HG03354 (cell line): ENCODE data around the gene CRADD.
"Not testable (repeated sequence)": the region's sequence is repeated elsewhere in the genome, so short reads cannot be mapped to it uniquely, and the experiment has no call there.

ENCODE experiments used
- ATAC-seq: cut with Tn5 transposase; IDR thresholded peaks from one replicate; pipeline ENCODE4 v1.9.1; 2021; ENCODE audit warnings: mild to moderate bottlenecking; ENCODE audit not compliant: unreplicated experiment, poor library complexity, severe bottlenecking

The CRADD gene

DNA sequence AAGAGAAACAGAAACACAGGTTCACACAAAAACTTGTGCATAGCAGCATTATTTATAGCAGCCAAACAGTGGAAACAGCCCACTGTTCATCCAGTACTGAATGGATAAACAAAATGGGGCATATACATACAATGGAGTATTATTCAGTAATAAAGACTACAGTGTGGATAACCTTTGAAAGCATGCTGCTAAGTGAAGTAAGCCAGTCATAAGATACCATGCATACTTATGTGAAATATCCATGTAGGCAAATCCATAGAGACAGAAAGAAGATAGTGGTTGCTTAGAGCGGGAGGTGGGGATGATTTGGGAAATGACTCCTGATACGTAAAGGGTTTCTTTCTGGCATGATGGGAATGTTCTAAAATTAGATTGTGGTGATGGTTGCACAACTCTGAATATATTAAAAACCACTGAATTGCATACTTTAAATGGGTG is 99.4 kb downstream of the CRADD start:
- ATAC-seq = no peak

DNA sequence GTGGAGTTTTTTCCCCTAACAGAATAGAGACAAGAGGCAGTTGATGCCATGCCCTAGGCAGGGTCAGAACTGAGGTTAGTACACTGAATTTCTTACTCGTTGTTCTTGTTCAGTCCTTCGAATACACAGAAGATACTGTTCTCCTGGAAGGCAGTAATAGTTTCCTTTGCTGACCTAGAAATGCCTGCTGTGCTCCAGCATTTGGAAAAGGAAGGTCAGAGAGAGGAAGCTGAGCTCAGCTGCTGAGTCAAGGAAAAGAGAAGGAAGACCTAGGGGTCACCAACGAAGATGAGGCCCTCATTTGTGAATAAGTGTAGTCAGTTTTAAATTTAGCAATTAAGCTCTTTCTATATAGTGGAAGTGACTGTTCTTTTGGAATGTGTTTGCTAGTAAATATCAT is 100.1 kb downstream of the CRADD start:
- no peak for ATAC-seq

DNA sequence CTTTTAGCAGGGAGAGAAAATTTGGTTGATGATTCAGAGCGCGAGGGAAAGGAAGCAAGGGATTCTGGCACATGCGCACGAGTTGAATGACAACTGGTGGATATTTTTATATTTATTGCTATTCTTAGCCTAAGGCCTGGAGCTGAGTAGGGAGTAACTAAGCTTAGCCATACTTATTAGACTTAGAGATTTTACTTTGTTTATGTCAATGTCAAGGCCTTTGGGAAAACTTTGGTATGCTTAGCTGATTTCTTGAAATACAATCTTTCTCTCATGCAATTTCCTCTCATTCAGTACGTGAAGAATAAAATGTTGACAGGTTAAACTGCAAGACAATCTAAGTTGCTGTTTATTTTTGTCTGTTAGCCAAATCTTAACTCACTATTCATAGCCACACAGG is 101.1 kb downstream of the CRADD start:
- ATAC-seq = no peak

DNA sequence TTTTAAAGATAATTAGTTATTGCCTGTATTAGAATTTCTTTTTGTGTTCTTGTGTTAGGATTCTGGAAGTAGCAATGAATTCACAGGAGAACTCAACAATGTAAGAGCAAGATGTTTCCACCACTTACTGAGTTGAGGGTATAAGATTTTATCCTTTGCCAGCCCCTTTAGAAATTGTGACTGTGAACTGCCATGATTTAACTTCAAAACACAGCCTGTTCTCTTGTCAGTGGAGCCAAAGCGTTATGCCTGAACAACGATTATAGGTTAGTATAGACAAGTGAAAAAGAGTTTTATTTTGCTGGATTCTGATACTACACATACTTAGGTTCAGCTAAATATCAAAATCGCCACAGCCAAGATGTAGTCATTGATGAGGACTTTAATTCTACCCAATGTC is 101.6 kb downstream of the CRADD start:
- no peak for ATAC-seq

DNA sequence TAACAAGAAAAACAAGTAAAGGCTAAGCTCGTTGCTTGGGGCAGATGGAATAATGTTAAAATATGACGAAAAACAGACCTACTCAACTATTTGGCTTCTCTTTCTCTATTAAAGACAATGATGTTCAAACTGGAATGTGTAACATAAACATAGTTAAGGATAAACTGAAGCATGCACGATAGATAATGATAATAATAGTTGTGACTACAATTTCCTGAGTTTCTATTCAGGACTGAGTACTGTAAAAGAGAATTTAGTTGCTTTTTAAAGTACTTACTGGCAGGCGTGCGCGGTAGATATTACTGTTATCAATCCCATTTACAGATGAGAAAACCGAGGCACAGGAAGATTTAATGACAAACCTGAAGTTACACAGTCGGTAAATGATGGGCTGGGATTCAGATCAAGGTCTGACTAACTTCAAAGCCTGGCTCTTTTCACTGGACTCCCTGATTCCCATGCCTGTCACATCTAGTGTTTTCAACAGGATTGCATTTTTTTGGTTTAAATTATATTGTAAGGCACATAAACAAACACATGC is 103.0 kb downstream of the CRADD start:
- ATAC-seq = no peak

DNA sequence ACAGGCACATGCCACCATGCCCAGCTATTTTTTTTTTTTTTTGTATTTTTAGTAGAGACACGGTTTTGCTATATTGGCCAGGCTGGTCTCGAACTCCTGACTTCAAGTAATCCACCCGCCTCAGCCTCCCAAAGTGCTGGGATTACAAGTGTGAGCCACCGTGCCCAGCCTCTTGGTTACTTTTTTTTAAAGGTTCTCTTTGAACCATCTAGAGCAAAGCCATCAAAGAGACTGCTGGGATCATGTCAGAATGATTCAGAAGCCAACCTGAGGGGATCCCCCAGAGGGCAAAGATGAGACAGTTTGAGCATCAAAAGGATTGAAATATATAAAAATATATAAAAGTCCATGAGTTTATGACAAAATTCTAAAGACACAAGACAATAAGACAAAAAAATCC is 103.7 kb downstream of the CRADD start:
- not testable (repeated sequence) for ATAC-seq

DNA sequence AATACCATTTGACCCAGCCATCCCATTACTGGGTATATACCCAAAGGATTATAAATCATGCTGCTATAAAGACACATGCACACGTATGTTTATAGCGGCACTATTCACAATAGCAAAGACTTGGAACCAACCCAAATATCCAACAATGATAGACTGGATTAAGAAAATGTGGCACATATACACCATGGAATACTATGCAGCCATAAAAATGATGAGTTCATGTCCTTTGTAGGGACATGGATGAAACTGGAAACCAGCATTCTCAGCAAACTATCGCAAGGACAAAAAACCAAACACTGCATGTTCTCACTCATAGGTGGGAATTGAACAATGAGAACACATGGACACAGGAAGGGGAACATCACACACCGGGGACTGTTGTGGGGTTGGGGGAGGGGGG is 104.8 kb downstream of the CRADD start:
- ATAC-seq = not testable (repeated sequence)

DNA sequence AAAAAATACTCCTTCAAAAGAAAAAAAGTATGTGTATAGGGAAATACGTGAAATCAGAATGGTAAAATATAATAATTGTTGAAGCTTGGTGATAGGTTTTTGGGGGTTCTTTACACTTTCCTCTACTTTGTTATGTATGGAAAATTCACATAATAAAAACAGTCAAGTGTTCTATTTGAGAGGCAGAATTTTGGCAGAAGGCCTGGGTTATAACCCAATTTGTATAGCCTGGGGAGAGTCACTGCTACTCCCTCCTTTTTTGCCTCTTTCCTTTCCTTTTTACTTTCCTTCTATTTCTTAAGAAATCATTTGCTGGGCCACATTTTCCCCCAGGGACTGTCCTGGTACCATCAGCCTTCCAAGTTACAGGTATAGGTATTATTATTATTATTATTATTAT is 105.7 kb downstream of the CRADD start:
- no peak for ATAC-seq

DNA sequence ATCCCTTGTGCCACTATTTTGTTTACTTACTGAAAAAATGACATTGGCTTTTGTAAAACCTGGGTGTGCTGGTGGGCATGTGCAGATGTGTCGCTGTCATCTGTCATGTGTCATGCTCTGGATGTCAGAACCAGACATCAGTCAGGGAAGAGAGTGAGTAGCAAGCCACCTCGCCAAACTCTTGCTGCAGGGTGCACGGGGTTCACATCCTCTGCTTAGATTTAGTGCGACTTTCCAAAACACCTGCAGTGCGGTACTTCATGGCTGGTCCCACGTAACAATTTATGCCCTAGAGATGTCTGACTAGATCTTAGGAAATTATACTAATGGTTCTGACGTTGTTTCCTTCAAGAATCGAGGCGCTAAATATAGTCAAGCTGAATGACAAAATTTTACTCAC is 106.7 kb downstream of the CRADD start:
- ATAC-seq = peak; percentile 14

DNA sequence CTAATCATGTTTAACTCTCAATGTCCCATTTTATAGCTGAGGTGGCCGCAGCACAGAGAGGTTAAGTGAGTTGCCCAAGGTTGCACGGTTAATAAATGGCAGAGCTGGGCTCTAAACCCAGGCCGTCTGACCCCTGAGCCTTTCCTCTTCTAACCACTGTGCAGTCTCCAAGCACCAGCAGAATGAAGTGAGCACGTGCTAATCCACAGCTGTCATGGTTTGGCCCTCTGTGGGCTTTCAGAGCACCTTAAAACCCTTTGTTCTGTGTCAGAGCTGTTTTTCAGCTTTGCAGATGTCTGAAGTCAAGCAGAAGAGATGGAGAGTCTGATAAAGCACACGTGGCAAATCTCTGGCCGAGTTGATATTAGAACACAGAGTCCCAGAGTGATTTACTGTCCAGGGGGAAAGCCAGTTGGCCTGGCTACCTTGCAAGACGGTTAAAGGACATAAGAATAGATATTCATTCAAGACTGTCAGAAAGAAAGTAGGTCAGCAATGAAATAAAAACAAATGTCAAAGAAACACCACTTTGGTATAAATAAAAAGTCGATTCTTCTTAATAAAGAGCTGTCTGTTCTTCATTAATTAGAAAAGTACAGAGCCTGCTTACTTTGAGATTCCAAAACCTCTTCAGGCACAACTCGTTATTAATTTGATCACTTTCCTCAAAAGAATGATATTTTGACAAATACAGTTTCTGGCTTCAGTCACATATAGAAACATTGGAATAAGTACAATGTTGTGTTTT is 107.3 kb downstream of the CRADD start:
- peak; percentile 67 for ATAC-seq

DNA sequence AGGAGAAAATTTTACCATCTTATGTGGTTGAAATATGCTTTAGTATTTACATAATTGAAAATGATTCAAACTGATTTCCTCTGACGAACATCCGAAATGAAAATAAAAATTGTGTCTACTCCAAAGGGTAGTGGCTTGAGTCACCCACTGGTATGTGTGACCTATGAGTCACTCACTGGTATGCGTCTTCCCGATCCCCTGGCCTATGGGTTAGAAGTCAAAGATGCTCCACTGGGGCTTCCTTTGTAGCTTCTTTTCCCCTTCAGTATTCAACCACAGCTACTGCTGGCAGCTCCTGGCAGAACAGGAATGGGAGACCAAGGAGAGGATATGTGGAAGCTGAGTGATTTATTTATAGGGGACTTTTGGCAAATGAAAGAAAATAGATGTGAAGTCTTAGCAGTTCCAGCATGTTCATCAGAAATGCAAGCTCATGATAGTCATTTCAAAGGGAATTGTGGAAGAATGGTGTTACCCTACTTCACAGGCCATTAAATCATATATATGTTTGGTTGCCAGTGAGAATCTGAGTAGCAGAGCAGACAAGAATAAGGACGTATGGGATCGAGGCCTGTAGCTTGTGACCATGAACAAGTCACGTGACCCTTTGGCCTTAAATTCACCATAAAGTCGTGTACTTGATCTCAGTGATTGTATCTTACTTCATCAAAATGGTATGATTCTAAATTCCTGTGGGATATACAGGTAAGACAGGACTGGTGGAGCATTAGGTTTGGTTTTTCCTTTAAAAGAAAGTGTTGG is 108.3 kb downstream of the CRADD start:
- no peak for ATAC-seq

DNA sequence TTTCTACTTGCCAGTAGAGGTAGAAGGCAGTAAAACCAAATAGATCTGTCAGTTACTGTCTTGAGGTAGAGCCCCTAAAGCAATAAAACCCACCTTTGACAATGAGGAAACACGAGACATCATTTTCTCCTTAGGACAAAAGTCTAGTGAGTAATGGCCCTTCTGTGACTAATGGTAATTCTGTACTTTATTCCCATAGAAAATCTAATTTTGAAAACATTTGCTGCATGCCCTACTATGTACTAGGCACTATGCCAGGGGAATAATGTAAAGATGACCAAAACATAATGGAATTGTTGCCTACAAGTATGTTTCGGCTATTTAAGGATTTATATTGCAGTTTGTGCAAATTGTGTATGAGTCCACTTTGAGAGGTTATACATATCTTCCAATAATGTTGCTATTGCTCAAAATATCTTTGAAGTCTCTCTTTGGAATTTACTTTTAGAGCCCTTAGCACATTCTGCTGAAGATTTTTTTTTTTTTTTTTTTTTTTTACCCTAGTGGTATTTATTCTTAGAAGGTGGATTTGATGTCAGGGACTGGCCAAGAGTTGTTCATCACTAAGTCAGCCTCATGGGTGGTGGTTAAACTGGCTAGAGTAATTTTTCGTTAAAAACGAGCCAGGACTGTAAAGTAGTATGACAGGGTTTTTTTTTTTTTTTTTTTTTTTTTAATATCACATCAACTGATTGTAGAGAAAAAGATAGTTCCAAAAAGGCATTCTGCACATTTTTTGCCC is 109.7 kb downstream of the CRADD start:
- no peak for ATAC-seq

DNA sequence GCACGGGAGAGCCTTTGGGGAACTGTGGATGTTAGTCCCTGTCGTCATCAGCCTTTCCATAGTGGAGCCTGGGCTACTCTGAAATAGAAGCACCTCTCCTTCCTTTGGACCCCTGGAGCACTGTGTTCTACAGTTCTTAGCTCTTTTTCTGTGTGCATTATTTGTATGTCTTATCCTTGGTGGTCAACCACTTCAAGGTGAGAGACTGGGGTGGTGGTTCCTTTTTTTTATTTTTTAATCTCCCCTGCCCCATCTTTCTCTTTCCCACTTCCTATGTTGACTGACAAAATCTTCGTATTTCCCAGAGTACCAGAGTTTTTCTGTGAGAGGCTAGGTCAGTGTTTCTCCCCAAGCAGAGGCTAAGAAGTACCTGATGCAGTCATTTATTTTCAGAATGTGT is 111.7 kb downstream of the CRADD start:
- ATAC-seq = no peak

DNA sequence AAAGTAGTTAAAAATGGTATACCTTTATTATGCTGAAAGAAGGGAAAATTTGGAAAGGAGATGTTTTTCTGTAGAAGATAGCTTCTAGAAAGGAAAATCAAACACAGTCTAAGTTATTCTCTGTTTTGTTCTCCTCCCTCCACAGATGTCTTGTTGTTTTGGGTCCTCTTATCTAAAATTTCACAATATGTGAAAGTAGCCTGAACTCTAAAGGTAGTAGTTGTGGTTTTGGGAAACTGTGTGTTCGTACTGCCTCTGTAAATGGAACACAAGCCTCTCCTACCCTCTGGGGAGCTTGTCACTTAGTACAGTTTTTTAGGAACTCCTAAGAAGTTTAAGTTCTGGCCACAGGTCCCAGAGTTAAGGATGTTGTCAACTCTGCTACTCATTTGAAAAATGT is 112.6 kb downstream of the CRADD start:
- ATAC-seq = no peak

DNA sequence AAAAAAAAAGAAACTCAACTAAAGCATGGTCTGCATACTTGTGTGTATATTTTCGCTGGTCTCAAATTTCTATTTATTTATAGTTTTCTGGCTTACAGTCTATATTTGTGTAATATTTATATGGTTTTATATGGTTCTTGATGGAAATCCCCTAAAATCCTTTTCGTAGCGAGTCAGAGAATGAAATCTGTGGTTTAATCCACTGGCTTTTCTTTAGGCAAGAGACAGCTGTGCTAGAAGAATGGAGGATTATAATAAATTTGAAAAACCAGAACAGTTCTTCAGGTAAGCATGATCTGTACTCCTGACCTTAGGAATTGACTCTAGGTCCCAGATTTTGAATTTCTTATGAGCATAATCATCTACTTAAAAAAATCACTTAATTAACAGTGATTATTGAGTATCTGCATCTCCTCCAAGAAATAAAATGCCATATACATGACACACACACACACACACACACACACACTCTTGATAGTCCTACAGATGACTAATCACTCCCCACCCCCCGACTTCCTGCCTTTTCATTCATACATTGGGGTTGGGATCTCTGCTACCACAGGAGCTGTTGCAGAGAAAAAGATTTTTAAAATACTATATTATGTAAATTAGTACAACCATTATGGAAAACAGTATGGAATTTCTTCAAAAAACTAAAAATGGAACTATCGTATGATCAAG is 113.4 kb downstream of the CRADD start:
- ATAC-seq = no peak

DNA sequence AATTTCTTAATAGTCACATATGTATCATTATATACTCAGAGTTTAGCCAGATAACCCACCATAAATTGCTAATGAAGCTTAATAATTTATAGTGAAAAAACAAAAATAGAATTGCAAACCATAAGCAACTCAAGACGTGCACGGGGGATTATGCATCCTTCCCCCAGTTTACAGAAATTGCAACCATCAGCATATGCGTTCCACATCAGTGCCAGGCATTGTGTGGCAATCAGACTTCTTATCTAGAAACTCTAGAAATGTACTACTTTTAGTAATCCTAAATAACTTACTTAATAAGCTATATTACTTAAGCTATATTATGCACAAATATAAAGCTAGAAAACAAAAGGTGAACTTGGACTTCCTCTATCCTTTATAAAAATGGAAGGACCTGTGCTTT is 115.8 kb downstream of the CRADD start:
- no peak for ATAC-seq

DNA sequence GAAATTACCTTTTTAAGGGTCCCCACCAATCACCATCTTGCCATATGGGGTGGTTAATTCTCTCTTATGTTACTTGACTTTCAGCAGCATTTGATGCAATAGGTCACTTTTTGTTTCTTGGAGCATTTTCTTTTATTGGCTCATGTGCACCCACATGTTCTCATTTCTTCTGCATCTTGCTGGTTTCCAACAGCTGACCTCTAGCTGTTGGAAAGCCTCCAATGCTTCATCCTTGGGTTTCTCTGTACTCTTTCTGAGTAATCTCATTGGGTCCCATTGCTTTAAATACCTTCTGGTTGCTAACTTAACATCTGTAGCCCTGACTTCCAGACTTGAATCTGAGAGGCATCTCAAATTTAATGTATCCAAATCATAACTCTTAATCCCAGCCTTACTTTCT is 116.8 kb downstream of the CRADD start:
- no peak for ATAC-seq

DNA sequence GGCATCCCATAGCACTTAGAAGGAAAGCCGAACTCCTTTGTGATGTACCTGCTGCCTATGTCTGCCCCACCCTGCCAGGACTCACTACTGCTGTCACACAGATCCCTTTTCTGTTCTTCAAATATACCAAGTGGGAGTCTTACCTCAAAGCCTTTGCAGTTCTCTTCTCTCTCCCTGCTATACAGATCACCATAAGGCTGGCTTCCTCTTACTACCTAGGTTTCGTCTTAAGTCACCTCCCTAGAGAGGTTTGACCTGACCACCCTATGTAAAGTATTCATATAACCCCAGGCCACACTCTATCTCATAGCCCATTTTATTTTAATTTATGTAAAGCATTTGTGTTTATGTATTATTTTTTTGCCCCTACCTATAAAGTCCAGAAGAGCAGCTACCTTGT is 117.6 kb downstream of the CRADD start:
- no peak for ATAC-seq

DNA sequence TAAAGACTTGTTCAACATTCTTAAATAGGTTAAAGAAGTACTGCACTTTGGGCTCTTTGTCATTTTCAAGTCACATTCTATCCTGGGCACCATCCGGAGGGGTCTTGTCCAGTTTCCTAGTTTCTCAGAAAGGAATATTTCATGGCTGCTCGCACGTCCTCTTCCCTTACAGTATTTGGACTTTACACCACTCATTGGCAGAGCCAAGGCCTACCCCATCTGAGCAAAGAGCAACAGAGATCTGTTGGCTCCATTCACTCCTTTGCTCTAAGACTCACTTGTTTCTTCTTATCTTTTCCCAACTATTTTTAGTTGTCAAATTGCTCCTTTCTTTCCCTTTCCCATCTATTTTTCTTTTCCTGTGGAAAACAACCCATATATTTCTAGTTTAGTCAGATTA is 118.2 kb downstream of the CRADD start:
- ATAC-seq = no peak

DNA sequence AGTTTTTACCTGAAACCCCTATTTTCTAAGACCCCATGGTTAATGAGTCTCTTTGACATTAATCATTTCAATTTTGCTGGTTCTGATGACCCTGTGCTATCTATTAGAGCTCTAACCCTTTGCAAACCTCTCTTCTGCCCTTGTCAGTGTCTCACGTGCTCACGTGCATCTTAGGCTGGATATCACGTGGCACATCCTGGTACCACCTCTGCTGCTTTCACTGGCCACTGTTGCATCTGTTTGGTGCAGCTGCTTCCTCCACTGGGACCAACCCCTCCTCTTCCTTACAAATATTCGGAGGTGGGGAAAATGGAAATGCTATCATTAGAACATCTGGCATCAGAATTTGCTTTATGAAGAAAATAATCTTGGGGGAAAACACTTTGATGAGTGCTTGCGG is 119.6 kb downstream of the CRADD start:
- no peak for ATAC-seq
